GM12872 (cell line): ENCODE measurements around the gene ERVMER34-1.

Experiments
- CTCF ChIP-seq: IDR thresholded peaks from 3 replicates; pipeline ENCODE4 v1.5.1; 2011; ENCODE audit warnings: low read depth, mild to moderate bottlenecking, low read length, moderate library complexity; ENCODE audit not compliant: insufficient read depth

The ERVMER34-1 gene

GRCh38 chr4:52780617-52781354, 29.6 kb upstream of the ERVMER34-1 start:
- no peak for TF ChIP-seq CTCF

- no peak for TF ChIP-seq CTCF
Measured at GRCh38 chr4:52780206-52780605, 29.0 kb upstream of the ERVMER34-1 start.

- TF ChIP-seq CTCF: no peak
Measured at GRCh38 chr4:52760256-52760655, 9.0 kb upstream of the ERVMER34-1 start.

GRCh38 chr4:52755426-52755825, 4.2 kb upstream of the ERVMER34-1 start:
- TF ChIP-seq CTCF: no peak

- no peak for TF ChIP-seq CTCF
Measured at GRCh38 chr4:52752936-52753335, 1.7 kb upstream of the ERVMER34-1 start.

GRCh38 chr4:52751487-52751911, 274 bp upstream of the ERVMER34-1 start:
- no peak for TF ChIP-seq CTCF

- TF ChIP-seq CTCF: no peak
Measured at GRCh38 chr4:52750213-52750612, 1.0 kb downstream of the ERVMER34-1 start.
